ENCODE data around the gene ERMP1.

Gene ERMP1

DNA sequence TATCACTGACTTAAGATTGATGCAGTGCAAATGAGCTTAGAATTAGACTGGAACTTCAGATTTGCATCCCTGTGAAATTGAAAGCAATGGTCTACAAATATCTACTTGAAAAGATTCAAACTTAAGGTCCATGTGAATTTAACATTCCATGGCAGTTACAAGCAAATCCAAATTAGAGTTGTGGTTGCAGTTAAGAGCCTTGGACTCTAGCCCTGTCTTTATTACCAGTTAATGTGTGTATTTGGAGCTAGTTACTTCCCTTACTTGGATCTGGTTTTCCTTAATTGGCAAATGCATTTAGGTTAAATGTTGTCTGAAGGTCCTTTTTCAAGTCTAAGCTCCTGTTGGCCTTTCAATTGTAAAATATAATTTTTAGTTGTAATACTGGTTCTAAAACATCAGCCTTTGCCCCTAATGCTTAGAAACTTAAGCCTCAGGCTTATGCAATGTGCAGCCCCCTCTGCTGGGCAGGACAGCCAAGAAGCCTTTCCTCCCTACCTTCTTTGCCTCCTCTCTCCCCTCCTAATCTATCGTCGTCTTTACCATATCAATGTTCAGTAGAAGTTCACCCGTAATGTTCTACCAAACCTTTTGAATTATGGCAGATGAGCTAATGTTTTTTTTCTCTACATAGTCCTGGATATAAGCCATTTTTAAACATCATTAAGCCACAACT, 59.5 kb downstream of the ERMP1 start:
- no peak for DNase-seq

DNA sequence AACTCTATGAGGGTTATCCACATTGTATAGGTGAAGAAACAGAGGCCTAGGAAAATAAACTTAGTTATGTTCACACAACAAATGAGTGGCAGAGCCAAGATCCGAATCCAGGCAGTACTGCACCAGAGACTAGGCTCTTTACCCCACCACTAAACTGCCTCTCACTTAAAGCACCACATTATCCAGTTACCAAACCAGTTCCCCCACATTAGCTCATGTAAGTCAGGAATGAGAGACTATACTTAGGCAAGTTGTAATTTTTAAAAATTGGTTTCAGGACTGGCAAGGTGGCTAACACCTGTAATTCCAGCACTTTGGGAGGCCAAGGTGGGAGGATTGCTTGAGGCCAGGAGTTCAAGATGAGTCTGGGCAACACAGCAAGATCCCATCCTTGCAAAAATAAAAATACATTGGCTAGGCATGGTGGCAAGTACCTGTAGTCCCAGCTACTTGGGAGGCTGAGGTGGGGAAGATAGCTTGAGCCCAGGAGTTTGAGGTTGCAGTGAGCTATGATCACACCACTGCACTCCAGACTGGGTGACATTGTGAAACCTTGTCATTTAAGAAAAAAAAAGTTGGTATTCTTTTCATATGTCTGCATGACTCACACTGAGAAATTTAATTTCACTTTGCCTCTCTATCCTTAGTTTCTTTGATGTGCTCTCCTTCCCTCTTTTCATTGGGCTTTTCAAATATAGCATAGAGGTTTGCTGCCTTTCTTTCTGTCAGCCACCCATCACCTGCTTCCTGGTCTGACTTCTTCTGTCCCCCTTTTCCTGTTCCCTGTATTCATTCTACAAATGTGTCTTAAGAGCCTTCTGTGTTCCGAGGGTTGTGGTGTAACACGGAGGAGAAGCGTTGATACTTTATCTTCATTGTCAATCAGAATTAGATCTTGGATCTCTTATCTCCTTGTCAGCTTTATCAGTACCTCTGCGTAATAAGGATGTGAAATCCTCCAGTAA, 64.7 kb downstream of the ERMP1 start:
- no peak for DNase-seq

DNA sequence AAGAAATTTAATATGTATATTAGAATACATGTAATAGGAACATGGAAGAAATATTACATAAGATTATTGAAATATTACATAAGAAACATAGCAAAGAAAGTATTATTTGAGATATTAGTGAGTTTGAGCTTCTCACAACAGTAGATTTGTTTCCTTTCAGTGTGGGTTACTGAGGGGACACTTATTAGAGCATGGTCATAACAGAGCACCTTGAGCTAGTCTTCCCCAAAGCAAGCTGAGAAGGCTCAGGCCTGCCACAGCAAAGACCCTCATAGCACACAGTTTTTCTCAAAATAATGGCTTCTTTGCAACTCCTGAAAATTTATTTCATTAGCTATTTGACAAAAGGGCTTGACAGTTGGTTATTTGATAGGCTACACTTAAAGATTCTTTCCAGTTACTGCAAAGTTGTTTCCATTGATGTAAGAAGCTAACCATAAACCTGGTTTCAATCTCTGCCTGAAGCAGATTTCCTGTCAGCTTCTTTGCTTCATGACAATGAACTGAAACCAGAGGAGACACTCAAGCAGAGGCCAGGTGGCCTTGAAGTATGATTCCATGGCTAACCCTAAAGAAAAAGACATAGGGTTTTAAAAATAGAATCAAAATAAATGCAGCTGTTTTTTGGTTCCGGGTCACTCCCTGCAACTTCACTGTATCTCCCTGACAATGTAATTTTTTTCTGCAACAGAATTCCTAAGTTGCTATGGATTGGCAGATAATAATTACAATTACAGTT, 68.6 kb downstream of the ERMP1 start:
- DNase-seq = no peak

GRCh38 chr9:5762421-5762820, 70.5 kb downstream of the ERMP1 start:
- DNase-seq = no peak

DNA sequence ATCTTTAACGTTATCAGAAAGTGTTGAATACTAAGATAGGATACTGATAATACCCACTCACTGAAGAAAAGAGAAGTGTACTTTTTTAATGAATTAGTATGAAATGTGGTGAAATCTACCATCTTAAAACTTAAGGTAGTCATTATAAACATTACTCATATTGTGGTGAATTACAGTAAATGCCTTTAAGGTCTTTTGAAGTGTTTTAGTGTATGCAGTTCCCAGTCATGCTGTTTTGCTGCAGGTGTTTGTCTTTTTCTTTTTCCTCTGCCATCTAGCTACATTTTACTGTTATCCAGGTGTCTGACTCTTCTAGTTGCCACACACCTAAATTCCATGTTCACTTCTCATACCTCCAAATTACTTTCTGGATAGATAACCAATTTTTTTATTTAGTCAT, 72.6 kb downstream of the ERMP1 start:
- no peak for DNase-seq

DNA sequence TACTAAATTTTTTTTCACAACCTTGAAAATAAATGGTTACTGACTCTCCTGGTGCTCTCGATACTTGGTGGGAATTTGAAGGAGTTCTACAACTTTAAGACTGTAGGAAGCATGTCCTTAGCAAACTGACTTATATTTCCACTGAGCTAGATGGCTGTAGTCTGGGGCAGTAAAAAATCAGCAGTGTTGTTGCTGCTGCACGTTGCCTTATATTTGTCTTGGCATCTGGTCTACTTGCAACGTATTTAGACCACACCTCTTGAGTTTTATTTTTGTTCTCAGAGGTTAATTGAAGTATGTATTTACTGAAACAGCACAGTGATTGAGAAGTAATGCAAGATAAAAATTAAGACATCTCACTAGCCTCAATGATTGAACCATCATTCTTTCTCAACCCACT, 76.3 kb downstream of the ERMP1 start:
- DNase-seq = no peak

DNA sequence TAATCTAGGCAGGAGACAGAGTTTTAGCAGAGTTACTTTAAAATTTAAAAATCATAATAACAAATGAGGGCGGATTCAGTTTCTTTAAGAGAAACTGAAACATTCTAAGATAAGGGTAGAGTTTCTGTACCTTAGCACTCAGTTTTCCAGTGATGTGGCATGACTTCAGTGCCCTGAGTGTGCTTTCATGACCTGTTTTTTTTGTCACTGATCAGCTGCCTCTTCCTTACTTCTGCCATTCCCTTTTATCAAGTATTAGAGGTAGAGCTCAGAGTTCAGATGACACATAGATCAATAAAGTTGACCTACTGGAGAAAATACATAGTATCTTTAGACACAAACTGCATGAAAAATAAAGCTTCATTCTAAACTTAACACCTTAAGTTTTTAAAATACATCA, 82.3 kb downstream of the ERMP1 start:
- DNase-seq = no peak

DNA sequence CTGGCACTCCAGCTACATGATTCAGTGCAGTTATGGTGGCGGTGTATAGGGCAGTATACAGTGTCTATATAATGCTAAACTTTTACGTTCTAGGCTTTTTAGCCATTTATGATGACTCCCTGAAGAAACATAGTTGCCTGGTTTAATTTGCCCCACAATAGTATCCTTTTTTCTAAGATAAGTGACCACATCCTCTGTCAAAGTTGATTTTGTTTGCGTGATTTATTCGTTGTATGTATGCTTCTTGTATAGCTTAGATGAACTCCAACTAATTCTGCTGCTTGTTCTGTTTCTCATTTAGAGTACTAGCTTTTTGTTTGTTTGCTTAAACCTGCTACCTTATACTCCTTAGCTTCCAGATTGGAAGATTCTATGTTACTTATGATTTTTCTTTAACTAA, 83.6 kb downstream of the ERMP1 start:
- DNase-seq = no peak

DNA sequence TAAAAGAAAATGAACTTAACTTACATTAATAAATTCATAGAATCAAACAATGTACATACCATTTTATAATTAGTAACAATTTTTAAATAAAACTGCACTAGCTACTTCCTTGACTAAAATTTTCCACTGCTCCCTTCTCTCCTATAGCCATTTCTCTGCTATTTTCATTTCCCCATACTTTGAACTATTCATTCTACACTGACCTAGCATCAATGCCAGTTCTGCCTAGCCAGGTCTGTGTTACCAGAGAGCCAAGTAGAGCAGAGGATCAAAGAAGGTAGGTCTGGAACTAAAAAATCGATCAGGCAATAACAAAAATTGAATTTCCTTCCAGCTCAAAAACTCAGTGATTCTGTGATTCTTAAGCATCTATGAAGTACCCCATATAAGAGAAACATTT, 84.5 kb downstream of the ERMP1 start:
- DNase-seq = no peak

GRCh38 chr9:5743109-5743508, 89.8 kb downstream of the ERMP1 start:
- no peak for DNase-seq

DNA sequence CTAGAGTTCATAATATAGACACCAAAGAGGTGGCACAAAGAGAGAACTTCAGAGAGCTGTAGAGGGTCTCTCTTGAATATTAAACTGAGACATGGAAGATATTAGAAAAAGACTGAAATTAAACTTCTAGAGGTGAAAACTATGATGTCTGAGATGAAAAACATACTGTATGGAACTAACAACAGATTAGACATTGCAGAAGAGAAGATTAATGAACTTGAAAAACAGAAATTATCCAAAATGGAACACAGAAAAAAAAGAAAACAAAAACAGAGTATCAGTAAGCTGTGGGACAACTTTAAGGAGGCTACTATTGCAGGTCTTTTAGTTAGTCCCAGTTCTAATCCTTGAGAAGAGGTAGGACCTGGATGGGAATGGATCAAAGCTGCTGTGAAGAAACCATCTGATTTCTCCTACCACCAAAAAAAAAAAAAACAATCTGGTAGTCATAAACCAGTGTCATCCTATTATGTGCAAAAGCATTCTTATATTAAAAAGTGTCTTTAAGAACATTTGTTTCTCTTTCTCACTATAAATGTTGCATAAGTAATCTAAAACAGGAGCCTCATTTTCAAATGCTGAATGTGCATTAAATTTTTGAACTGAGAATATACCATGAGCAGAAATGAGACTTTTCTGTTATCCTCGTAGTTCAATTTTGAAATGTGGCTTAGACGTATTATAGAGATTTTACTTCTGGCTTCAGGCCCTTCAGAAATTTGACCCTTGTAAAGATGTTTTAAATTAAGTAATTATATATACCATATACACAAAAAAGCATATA, 96.2 kb downstream of the ERMP1 start:
- DNase-seq = no peak

DNA sequence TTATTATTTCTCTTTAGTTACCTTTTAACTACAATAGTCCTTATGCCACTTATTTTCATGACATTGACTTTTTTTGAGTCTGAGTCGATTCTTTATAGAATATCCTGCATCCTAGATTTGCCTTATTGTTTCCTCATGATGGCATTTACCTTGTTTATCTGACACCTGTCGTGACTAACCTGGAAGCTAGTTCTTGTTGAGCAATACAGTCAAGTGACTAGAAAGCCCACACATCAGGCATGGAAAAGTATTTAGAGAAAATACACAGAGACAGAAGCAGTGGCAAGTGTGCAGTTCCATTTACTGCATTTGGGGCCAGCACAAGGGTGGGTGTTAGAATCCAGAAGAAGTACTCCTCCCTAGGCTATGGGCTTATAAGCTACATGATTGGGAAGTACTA, 97.8 kb downstream of the ERMP1 start:
- no peak for DNase-seq

Data from activated CD8-positive, alpha-beta memory T cell treated with anti-CD3 and anti-CD28 coated beads, Interleukin-2, amount 50 U/mL, for 48 hours (primary cell).